Parathyroid adenoma (tissue), 2 donors: ENCODE measurements around the gene UBE2E1.

Experiments
- H2AFZ ChIP-seq: fragments of 300-600 bp; sonication (generic); one replicate; pipeline ENCODE4 v1.7.0; 2017; ENCODE audit warnings: antibody characterized with exemption, mild to moderate bottlenecking
- H3K27ac ChIP-seq: fragments of 300-600 bp; sonication (generic); one replicate; pipeline ENCODE4 v1.7.0; 2017
- H3K27me3 ChIP-seq: fragments of 300-600 bp; sonication (generic); one replicate; pipeline ENCODE4 v1.7.0; 2017; ENCODE audit warnings: low read length; ENCODE audit not compliant: control insufficient read depth, insufficient read depth
- H3K36me3 ChIP-seq: fragments of 300-600 bp; sonication (generic); one replicate; pipeline ENCODE4 v1.7.0; 2017; ENCODE audit warnings: low read length; ENCODE audit not compliant: control insufficient read depth, insufficient read depth
- H3K4me1 ChIP-seq: fragments of 300-600 bp; sonication (generic); one replicate; pipeline ENCODE4 v1.7.0; 2017; ENCODE audit warnings: control low read depth
- H3K4me2 ChIP-seq: fragments of 300-600 bp; sonication (generic); one replicate; pipeline ENCODE4 v1.7.0; 2017; ENCODE audit warnings: low read length
- H3K4me3 ChIP-seq: fragments of 300-600 bp; sonication (generic); one replicate; pipeline ENCODE4 v1.7.0; 2017; ENCODE audit warnings: low read depth, low read length
- H3K79me2 ChIP-seq: fragments of 300-600 bp; sonication (generic); one replicate; pipeline ENCODE4 v1.7.0; 2017; ENCODE audit warnings: control low read depth
- H3K9ac ChIP-seq: fragments of 300-600 bp; sonication (generic); one replicate; pipeline ENCODE4 v1.7.0; 2017; ENCODE audit warnings: mild to moderate bottlenecking
- H3K9me3 ChIP-seq: fragments of 300-600 bp; sonication (generic); one replicate; pipeline ENCODE4 v1.7.0; 2017; ENCODE audit warnings: low read length; ENCODE audit not compliant: control insufficient read depth
- TF ChIP-seq, protein P1 (sequence below): fragments of 300-600 bp; sonication (generic); IDR thresholded peaks from one replicate; pipeline ENCODE4 v1.7.0; 2017; ENCODE audit warnings: antibody characterized with exemption, mild to moderate bottlenecking
- donor health status: primary hyperparathyroidism.

UBE2E1 gene

GRCh38 chr3:23928524-23928923 lies 122.8 kb downstream of the UBE2E1 start:
- Histone ChIP-seq H3K79me2 (no peaks in the 10 kb centered on the region), H3K27ac (no peak overlapping the region), H3K9me3 (no peaks in the 10 kb centered on the region), H3K27me3 (no peaks in the 10 kb centered on the region), H3K36me3 (no peaks in the 10 kb centered on the region), H3K4me1 (no peaks in the 10 kb centered on the region), H3K4me3 (no peak overlapping the region), H2AFZ (peak overlapping the region; percentile 44), H3K4me2 (no peak overlapping the region), H3K9ac (no peak overlapping the region)
- TF ChIP-seq, protein P1, sequence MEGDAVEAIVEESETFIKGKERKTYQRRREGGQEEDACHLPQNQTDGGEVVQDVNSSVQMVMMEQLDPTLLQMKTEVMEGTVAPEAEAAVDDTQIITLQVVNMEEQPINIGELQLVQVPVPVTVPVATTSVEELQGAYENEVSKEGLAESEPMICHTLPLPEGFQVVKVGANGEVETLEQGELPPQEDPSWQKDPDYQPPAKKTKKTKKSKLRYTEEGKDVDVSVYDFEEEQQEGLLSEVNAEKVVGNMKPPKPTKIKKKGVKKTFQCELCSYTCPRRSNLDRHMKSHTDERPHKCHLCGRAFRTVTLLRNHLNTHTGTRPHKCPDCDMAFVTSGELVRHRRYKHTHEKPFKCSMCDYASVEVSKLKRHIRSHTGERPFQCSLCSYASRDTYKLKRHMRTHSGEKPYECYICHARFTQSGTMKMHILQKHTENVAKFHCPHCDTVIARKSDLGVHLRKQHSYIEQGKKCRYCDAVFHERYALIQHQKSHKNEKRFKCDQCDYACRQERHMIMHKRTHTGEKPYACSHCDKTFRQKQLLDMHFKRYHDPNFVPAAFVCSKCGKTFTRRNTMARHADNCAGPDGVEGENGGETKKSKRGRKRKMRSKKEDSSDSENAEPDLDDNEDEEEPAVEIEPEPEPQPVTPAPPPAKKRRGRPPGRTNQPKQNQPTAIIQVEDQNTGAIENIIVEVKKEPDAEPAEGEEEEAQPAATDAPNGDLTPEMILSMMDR, result no peak

DNA sequence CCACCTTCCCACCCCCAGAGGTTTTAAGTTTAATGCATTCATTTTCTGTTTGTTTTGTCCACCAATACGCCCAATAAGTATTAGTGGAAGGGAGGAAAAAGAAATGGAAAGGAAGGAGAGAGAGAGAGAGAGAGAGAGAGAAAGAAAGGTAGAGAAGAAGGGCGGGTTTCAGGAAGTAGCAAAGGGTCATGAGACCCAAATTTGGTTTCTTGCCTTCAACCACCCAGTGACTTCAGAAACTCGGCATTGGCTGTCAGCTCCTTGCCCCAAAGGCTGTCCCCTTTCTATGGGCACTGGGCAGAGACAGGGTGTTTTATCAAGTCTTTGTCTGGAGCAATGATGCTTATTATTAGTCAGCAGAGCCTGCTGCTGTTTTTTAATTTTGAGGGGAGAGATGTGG lies 125.8 kb downstream of the UBE2E1 start:
- no peaks in the 10 kb centered on the region for H3K9me3 ChIP-seq
- H3K4me2 ChIP-seq, result no peak overlapping the region
- H3K27me3 ChIP-seq, result no peaks in the 10 kb centered on the region
- no peaks in the 10 kb centered on the region for H3K79me2 ChIP-seq
- no peak overlapping the region for H3K9ac ChIP-seq
- H2AFZ ChIP-seq, result no peak overlapping the region
- H3K4me3 ChIP-seq, result no peak overlapping the region
- no peak overlapping the region for H3K27ac ChIP-seq
- H3K36me3 ChIP-seq, result no peaks in the 10 kb centered on the region
- TF ChIP-seq, protein P1, result no peak
- H3K4me1 ChIP-seq, result no peaks in the 10 kb centered on the region

GRCh38 chr3:23932571-23932970 lies 126.8 kb downstream of the UBE2E1 start:
- no peaks in the 10 kb centered on the region for H3K79me2 ChIP-seq
- H3K9ac ChIP-seq, result no peak overlapping the region
- H3K27me3 ChIP-seq, result no peaks in the 10 kb centered on the region
- H3K4me1 ChIP-seq, result no peaks in the 10 kb centered on the region
- H3K4me2 ChIP-seq, result no peak overlapping the region
- no peaks in the 10 kb centered on the region for H3K36me3 ChIP-seq
- TF ChIP-seq, protein P1, result no peak
- H3K9me3 ChIP-seq, result no peaks in the 10 kb centered on the region
- no peak overlapping the region for H3K27ac ChIP-seq
- no peak overlapping the region for H2AFZ ChIP-seq
- no peak overlapping the region for H3K4me3 ChIP-seq

- no peak overlapping the region for H3K27ac ChIP-seq
- no peaks in the 10 kb centered on the region for H3K9me3 ChIP-seq
- H3K79me2 ChIP-seq, result no peaks in the 10 kb centered on the region
- H3K36me3 ChIP-seq, result no peaks in the 10 kb centered on the region
- H3K4me2 ChIP-seq, result no peak overlapping the region
- no peaks in the 10 kb centered on the region for H3K27me3 ChIP-seq
- no peaks in the 10 kb centered on the region for H3K4me1 ChIP-seq
- TF ChIP-seq, protein P1, result no peak
- H3K4me3 ChIP-seq, result no peak overlapping the region
- no peak overlapping the region for H3K9ac ChIP-seq
- H2AFZ ChIP-seq, result no peak overlapping the region
Measured at GRCh38 chr3:23934253-23934652, 128.5 kb downstream of the UBE2E1 start.

DNA sequence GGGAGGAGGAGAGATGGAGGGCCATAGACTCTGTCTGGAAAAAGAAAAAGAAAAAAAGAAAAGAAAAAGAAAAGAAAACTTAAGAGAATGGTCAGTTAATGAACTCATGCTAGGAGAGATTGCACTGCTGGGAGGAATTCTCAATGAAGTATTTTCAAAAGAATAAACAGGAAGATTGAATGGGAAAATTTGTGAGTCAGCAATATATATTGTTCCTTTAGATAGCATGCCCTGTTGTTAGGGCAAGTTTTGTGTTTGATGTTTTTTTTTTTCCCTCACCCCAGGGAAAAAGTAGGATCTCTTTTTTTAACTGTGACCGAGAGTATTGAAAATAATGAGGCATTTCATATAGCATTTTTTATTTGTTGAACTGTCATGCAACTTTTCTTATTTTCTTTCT lies 131.5 kb downstream of the UBE2E1 start:
- Histone ChIP-seq H3K4me1 (no peaks in the 10 kb centered on the region), H3K27ac (no peak overlapping the region), H3K9ac (no peak overlapping the region), H3K9me3 (no peaks in the 10 kb centered on the region), H3K4me3 (no peak overlapping the region), H3K27me3 (no peaks in the 10 kb centered on the region), H3K36me3 (no peaks in the 10 kb centered on the region), H3K79me2 (no peaks in the 10 kb centered on the region), H2AFZ (no peak overlapping the region), H3K4me2 (no peak overlapping the region)
- TF ChIP-seq, protein P1, result no peak
